IMR-90 (cell line): ENCODE results near the gene AHDC1. TPM values are rescaled to one million over a fixed set of nuclear protein-coding genes. Genes with fewer than 3 reads are reported as not detected.

Experiments used
- MAZ ChIP-seq: IDR thresholded peaks from 2 replicates; pipeline ENCODE4 v1.6.1; 2012; ENCODE audit warnings: low read depth, mild to moderate bottlenecking, low read length, improper control_type of control experiment, moderate library complexity, borderline replicate concordance
- polyA plus RNA-seq, 3 experiments: library from polyadenylated mRNA; depleted of rRNA; stranded (reverse); fragments of >200 nt; gene quantifications; 2 replicates each; pipeline ENCODE4 v1.2.3, GENCODE V29; 2012; ENCODE audit warnings: low replicate concordance in 1 of 3
- total RNA-seq: library from RNA; depleted of rRNA; stranded (reverse); fragments of >200 nt; gene quantifications from 2 replicates; pipeline ENCODE4 v1.2.3, GENCODE V29; 2012
- TF ChIP-seq, protein P1 (sequence below): fragments of 150-350 bp; IDR thresholded peaks from 2 replicates; pipeline ENCODE4 v1.6.1; 2017; ENCODE audit warnings: mild to moderate bottlenecking, antibody characterized with exemption, low read length, low read depth

AHDC1 gene
- total and polyA plus RNA-seq, 2 of the 4 experiments (the other 2 are of a cell fraction) = 2.0 to 11.6 TPM

DNA sequence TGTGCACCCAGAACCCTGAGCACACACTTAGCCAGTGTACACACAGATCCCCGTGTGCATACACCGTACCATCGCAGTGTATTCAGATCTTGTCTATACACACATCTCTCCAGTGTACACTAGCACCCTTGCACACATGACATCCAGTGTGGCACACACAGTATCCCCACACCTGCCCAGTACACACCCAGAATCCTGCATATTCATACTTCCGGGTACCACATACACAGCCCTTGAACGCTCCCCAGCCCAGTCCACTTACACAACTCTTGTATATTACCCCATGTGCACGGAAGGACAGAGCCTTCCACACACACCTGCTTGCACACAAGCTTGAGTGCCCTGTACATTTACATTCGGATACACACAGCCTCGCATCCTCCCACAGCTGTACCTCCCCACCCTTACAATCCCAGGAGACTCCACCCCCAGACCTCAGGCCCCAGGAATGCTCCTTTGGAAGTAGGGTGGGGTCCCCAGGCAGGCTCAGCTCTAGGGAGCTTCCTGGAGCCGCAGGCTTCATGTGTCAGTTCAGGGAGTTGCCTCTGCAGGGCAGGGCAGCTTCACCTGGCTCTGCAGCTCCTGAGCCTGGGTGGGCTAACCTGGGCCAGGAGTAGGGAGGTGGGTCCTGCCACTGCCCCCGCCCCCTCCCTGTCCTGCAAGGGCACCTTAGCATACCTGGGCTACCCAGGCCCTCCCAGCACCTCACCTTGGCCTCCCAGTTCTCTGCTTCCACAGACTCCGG, 46.2 kb downstream of the AHDC1 start (continued):
- TF ChIP-seq, protein P1, sequence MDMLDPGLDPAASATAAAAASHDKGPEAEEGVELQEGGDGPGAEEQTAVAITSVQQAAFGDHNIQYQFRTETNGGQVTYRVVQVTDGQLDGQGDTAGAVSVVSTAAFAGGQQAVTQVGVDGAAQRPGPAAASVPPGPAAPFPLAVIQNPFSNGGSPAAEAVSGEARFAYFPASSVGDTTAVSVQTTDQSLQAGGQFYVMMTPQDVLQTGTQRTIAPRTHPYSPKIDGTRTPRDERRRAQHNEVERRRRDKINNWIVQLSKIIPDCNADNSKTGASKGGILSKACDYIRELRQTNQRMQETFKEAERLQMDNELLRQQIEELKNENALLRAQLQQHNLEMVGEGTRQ = no peak
- no peak for TF ChIP-seq MAZ
